WI38 (cell line): ENCODE results near the gene PDHX.

Source experiments
- H3K4me3 ChIP-seq: 2 replicates; pipeline ENCODE4 v1.5.1; 2011; ENCODE audit warnings: low read depth, mild to moderate bottlenecking, control low read depth, low read length
- CTCF ChIP-seq: IDR thresholded peaks from 2 replicates; pipeline ENCODE4 v1.5.1; 2012; ENCODE audit warnings: low read depth, mild to moderate bottlenecking, control low read depth, low read length

PDHX gene

GRCh38 chr11:34990916-34991315 is 74.5 kb downstream of the PDHX start:
- TF ChIP-seq CTCF = no peak
- H3K4me3 ChIP-seq = no peak overlapping the region

- no peak overlapping the region for H3K4me3 ChIP-seq
- TF ChIP-seq CTCF = no peak
Observed at GRCh38 chr11:34994854-34995253, 78.4 kb downstream of the PDHX start.

DNA sequence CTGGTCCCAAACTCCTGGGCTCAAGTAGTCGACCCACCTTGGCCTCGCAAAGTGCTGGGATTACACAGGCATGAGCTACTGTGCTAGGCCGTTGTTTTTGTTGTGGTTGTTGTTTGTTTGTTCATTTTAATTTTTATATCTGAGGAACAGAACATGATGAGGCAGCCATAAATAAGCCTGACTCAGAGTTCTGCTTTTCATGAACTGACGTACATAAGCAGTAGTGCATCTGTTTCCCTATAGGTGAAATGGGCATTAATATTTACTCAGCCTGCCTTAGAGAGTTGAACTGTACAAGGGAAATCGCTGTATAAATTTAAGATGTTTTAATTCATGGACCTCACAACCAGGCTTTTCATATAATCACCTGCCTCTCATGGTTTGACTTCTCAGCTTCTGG is 80.5 kb downstream of the PDHX start:
- TF ChIP-seq CTCF = no peak
- no peak overlapping the region for H3K4me3 ChIP-seq

DNA sequence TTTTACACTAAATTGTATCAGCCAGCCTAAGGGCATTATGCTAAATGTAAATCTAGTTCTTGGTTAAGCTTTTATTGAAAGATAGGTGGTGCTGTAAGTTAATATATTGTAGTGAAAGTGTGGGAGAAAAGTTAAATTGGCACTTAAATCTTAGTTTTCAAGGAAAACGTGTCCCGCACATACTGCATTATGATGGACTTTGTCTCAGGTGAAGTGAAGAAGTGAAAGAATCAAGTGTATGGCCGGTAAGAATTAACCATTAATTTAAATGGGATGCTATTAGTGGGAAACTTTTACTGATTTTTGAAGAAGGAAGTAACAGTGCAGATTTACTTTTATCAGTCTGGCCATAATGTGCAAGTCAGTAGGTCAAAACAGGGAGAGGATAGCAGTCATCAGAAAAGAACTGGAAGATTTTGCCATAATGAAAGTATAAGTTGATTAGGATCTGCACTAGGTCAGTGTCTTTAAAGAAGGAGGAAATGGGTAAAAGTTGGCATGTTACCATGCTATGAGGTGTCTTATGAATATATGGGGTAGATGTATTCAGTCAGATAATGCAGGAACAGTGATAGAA is 81.6 kb downstream of the PDHX start:
- TF ChIP-seq CTCF = peak; percentile 25; the same call in 1 of the 2 replicates
- H3K4me3 ChIP-seq = no peak overlapping the region

GRCh38 chr11:34999453-34999852 is 83.0 kb downstream of the PDHX start:
- no peak for TF ChIP-seq CTCF
- no peak overlapping the region for H3K4me3 ChIP-seq

GRCh38 chr11:35003186-35003585 is 86.8 kb downstream of the PDHX start:
- no peak overlapping the region for H3K4me3 ChIP-seq
- TF ChIP-seq CTCF = no peak

DNA sequence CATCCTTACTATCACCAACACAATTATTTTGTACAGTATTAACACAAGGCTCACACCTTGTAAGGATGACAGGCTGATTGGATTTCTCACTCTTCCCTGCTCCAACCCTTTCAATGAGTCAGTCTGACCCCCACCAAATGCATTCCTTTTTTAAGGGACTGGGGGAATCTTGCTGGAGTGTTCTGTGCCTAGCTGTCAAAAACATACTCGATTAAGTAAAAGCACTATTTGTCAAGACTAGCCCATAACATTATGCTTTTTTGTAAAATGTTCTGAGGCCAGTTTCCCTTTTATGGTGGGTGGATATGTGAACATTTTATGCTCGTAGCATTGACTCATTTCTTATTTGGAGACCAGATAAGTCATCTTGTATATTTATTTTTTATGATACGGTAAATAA is 87.2 kb downstream of the PDHX start:
- TF ChIP-seq CTCF = no peak
- H3K4me3 ChIP-seq = no peak overlapping the region
